Neural progenitor cell (in vitro differentiated cells): ENCODE results near the gene RNU6-7.

Experiments
- EZH2 ChIP-seq: fragments of 200-600 bp; sonication (generic); IDR thresholded peaks from 2 replicates; pipeline ENCODE4 v1.6.1; 2017; ENCODE audit warnings: antibody characterized with exemption, mild to moderate bottlenecking, moderate library complexity
- EZH2phosphoT487 ChIP-seq: fragments of 200-600 bp; sonication (generic); IDR thresholded peaks from 2 replicates; pipeline ENCODE4 v1.6.1; 2017; ENCODE audit warnings: antibody characterized with exemption
- TF ChIP-seq, protein P1 (sequence below): fragments of 200-600 bp; sonication (generic); IDR thresholded peaks from 2 replicates; pipeline ENCODE4 v1.5.1; 2017; ENCODE audit warnings: antibody characterized with exemption, mild to moderate bottlenecking

DNA sequence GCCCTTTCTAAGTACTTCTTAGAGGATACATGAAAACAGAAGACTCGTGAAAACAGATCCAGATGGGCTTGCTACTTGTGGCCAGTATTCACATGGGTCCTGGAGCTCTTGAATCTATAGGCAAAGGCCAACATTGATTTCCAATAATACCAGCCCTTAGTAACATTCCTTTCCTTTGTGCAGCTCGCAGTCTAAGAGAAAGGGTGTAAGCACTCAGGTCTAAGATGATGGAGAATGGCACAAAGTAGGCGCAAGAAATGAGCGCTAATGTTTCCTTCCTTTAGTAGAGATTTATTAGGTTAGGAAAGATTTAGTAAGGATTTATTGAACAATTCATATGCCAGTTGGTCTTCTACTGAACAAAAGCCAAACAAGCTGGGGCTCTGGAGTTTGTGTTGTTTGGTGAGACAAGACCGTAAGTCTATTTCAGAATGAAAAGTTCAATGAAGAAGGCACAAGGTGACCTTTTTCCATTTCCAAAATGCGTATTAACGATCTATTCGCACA, 699 bp downstream of the RNU6-7 start:
- TF ChIP-seq EZH2 (no peak), EZH2phosphoT487 (no peak)
- TF ChIP-seq, protein P1, sequence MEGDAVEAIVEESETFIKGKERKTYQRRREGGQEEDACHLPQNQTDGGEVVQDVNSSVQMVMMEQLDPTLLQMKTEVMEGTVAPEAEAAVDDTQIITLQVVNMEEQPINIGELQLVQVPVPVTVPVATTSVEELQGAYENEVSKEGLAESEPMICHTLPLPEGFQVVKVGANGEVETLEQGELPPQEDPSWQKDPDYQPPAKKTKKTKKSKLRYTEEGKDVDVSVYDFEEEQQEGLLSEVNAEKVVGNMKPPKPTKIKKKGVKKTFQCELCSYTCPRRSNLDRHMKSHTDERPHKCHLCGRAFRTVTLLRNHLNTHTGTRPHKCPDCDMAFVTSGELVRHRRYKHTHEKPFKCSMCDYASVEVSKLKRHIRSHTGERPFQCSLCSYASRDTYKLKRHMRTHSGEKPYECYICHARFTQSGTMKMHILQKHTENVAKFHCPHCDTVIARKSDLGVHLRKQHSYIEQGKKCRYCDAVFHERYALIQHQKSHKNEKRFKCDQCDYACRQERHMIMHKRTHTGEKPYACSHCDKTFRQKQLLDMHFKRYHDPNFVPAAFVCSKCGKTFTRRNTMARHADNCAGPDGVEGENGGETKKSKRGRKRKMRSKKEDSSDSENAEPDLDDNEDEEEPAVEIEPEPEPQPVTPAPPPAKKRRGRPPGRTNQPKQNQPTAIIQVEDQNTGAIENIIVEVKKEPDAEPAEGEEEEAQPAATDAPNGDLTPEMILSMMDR, result no peak
